ENCODE measurements around the gene GRAMD2B.
"Not testable (repeated sequence)": the region's sequence is repeated elsewhere in the genome, so short reads cannot be mapped to it uniquely, and the experiment has no call there.

GRAMD2B gene

DNA sequence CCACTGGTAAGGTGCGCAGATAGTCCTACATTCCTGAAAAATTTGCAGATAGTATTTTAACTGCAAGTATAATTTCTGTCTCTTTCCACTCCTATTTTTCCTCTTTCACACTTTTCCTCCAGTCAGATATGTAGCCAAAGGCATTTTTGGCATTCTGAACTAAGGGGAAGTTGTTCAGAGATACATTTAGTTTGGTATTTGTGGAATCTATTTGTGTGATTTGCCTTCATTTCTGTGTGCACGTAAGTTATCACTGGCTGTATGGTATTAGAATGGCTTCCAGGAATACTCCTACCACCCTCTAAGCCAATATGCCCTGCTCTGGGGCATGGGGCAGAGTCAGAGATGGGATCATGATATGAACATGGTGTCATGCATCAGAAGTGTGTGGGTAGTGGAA lies 45.8 kb upstream of the GRAMD2B start:
- Histone ChIP-seq H3K9me2 (replicated peaks; ENCODE audit: insufficient read depth, low read length) (no peaks in the 10 kb centered on the region), H2AFZ (ENCODE audit: low read length) (no peak overlapping the region), H3K36me3 (replicated peaks; ENCODE audit: insufficient read depth, low read length) (no peaks in the 10 kb centered on the region), H3K27ac (ENCODE audit: low read length) (no peak overlapping the region), H3F3A (ENCODE audit: insufficient read depth, low read length) (no peaks in the 10 kb centered on the region), H3K9ac (ENCODE audit: low read length) (no peak overlapping the region), H3K9me3 (replicated peaks; ENCODE audit: insufficient read depth, low read length) (no peaks in the 10 kb centered on the region), H3K4me3 (ENCODE audit: low read length) (no peak overlapping the region), H4K20me1 (ENCODE audit: insufficient read depth, low read length) (no peaks in the 10 kb centered on the region), H3K4me1 (ENCODE audit: low read length) (no peaks in the 10 kb centered on the region), H3K79me2 (ENCODE audit: low read length) (no peaks in the 10 kb centered on the region), H3K4me2 (ENCODE audit: low read depth, low read length) (no peak overlapping the region), H3K27me3 (replicated peaks; ENCODE audit: insufficient read depth, low read length) (no peaks in the 10 kb centered on the region)
- no peak for DNase-seq
- TF ChIP-seq, protein P1, sequence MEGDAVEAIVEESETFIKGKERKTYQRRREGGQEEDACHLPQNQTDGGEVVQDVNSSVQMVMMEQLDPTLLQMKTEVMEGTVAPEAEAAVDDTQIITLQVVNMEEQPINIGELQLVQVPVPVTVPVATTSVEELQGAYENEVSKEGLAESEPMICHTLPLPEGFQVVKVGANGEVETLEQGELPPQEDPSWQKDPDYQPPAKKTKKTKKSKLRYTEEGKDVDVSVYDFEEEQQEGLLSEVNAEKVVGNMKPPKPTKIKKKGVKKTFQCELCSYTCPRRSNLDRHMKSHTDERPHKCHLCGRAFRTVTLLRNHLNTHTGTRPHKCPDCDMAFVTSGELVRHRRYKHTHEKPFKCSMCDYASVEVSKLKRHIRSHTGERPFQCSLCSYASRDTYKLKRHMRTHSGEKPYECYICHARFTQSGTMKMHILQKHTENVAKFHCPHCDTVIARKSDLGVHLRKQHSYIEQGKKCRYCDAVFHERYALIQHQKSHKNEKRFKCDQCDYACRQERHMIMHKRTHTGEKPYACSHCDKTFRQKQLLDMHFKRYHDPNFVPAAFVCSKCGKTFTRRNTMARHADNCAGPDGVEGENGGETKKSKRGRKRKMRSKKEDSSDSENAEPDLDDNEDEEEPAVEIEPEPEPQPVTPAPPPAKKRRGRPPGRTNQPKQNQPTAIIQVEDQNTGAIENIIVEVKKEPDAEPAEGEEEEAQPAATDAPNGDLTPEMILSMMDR (IDR thresholded peaks at IDR 0.05; ENCODE audit: low read length): no peak
- TF ChIP-seq EZH2phosphoT487 (IDR thresholded peaks at IDR 0.05; ENCODE audit: low read length) (no peak), EZH2 (optimal IDR thresholded peaks at IDR 0.05; ENCODE audit: low read depth, low read length) (no peak)

DNA sequence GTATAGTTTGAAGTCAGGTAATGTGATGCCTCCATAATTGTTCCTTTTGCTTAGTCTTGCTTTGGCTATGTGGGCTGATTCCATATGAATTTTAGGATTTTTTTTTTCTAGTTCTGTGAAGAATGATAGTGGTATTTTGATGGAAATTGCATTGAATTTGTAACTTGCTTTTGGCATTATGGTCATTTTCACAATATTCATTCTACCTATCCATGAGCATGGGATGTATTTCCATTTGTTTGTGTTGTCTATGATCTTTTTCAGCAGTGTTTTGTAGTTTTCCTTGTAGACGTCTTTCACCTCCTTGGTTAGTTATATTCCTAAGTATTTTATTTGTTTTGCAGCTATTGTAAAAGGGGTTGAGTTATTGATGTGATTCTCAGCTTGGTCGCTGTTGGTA lies 42.9 kb upstream of the GRAMD2B start:
- H4K20me1 ChIP-seq (ENCODE audit: insufficient read depth, low read length); H3K9me3 ChIP-seq (replicated peaks; ENCODE audit: insufficient read depth, low read length); H3K27me3 ChIP-seq (replicated peaks; ENCODE audit: insufficient read depth, low read length); DNase-seq; H3K4me1 ChIP-seq (ENCODE audit: low read length); H3K4me3 ChIP-seq (ENCODE audit: low read length); H3K4me2 ChIP-seq (ENCODE audit: low read depth, low read length); H3K79me2 ChIP-seq (ENCODE audit: low read length); H3K36me3 ChIP-seq (replicated peaks; ENCODE audit: insufficient read depth, low read length); H3K9ac ChIP-seq (ENCODE audit: low read length); H3K27ac ChIP-seq (ENCODE audit: low read length); H3K9me2 ChIP-seq (replicated peaks; ENCODE audit: insufficient read depth, low read length); H2AFZ ChIP-seq (ENCODE audit: low read length); H3F3A ChIP-seq (ENCODE audit: insufficient read depth, low read length): not testable (repeated sequence)

DNA sequence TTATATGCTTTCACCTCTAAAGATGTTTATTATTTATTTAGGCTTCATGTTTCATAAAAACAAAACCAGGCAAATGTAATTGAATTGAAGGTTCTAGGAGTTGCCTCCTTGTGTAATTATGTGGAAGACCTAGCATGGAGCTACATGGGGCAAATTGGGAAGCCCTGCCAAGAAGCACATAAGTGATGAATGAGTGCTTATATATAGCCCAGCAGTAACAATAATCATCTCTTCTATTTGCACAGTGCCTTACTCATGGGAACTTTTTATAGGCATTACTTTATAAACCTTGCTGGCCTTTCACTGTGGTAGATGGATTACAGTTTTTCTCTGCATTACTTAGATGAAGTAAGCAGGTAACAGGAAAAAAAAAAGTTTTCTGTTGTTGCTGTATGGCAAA lies 40.0 kb upstream of the GRAMD2B start:
- H3K27ac ChIP-seq (ENCODE audit: low read length): no peak overlapping the region
- no peaks in the 10 kb centered on the region for H3K79me2 ChIP-seq (ENCODE audit: low read length)
- DNase-seq: no peak
- no peaks in the 10 kb centered on the region for H3K4me1 ChIP-seq (ENCODE audit: low read length)
- H3K36me3 ChIP-seq (replicated peaks; ENCODE audit: insufficient read depth, low read length): no peaks in the 10 kb centered on the region
- TF ChIP-seq EZH2phosphoT487 (IDR thresholded peaks at IDR 0.05; ENCODE audit: low read length): no peak
- TF ChIP-seq, protein P1 (IDR thresholded peaks at IDR 0.05; ENCODE audit: low read length): no peak
- TF ChIP-seq EZH2 (optimal IDR thresholded peaks at IDR 0.05; ENCODE audit: low read depth, low read length): no peak
- H2AFZ ChIP-seq (ENCODE audit: low read length): no peak overlapping the region
- no peak overlapping the region for H3K9ac ChIP-seq (ENCODE audit: low read length)
- H3F3A ChIP-seq (ENCODE audit: insufficient read depth, low read length): no peaks in the 10 kb centered on the region
- no peak overlapping the region for H3K4me2 ChIP-seq (ENCODE audit: low read depth, low read length)
- H3K9me3 ChIP-seq (replicated peaks; ENCODE audit: insufficient read depth, low read length): no peaks in the 10 kb centered on the region
- H4K20me1 ChIP-seq (ENCODE audit: insufficient read depth, low read length): no peaks in the 10 kb centered on the region
- H3K4me3 ChIP-seq (ENCODE audit: low read length): no peak overlapping the region
- H3K9me2 ChIP-seq (replicated peaks; ENCODE audit: insufficient read depth, low read length): no peaks in the 10 kb centered on the region
- no peaks in the 10 kb centered on the region for H3K27me3 ChIP-seq (replicated peaks; ENCODE audit: insufficient read depth, low read length)

DNA sequence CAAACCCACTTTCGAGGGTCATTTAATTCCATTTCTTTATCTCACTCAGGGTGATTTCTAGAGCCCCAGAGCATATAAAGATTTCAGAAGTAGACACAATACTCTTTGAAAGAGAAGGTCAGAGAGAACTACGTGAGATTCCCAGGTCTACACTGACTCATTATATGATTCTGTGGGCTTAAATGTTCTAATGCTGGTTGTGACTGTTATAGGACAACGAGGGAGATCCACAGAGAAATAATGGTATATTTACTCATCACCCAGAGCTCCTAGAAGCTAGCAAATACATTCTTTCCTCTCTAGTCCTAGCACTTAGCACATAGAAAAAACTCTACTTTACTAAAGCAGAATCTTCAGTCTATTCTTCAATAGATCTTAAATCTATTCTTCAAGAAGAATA lies 39.4 kb upstream of the GRAMD2B start:
- Histone ChIP-seq H3K9me2 (replicated peaks; ENCODE audit: insufficient read depth, low read length) (no peaks in the 10 kb centered on the region), H3K4me3 (ENCODE audit: low read length) (no peak overlapping the region), H3K9ac (ENCODE audit: low read length) (no peak overlapping the region), H3K36me3 (replicated peaks; ENCODE audit: insufficient read depth, low read length) (no peaks in the 10 kb centered on the region), H3K4me2 (ENCODE audit: low read depth, low read length) (no peak overlapping the region), H3F3A (ENCODE audit: insufficient read depth, low read length) (no peaks in the 10 kb centered on the region), H3K79me2 (ENCODE audit: low read length) (no peaks in the 10 kb centered on the region), H2AFZ (ENCODE audit: low read length) (no peak overlapping the region), H3K9me3 (replicated peaks; ENCODE audit: insufficient read depth, low read length) (no peaks in the 10 kb centered on the region), H3K4me1 (ENCODE audit: low read length) (no peaks in the 10 kb centered on the region), H3K27ac (ENCODE audit: low read length) (no peak overlapping the region), H3K27me3 (replicated peaks; ENCODE audit: insufficient read depth, low read length) (no peaks in the 10 kb centered on the region), H4K20me1 (ENCODE audit: insufficient read depth, low read length) (no peaks in the 10 kb centered on the region)
- DNase-seq: no peak
- TF ChIP-seq EZH2phosphoT487 (IDR thresholded peaks at IDR 0.05; ENCODE audit: low read length): no peak
- TF ChIP-seq, protein P1 (IDR thresholded peaks at IDR 0.05; ENCODE audit: low read length): no peak
- no peak for TF ChIP-seq EZH2 (optimal IDR thresholded peaks at IDR 0.05; ENCODE audit: low read depth, low read length)
